Parathyroid adenoma (tissue), 2 donors: ENCODE results near the gene CASD1.
A peak's percentile ranks its signal among the peaks of the same experiment; 100 is the strongest.

Experiments used
- H2AFZ ChIP-seq: fragments of 300-600 bp; sonication (generic); one replicate; pipeline ENCODE4 v1.7.0; 2017; ENCODE audit warnings: antibody characterized with exemption, mild to moderate bottlenecking
- H3K27ac ChIP-seq: fragments of 300-600 bp; sonication (generic); one replicate; pipeline ENCODE4 v1.7.0; 2017
- H3K27me3 ChIP-seq: fragments of 300-600 bp; sonication (generic); one replicate; pipeline ENCODE4 v1.7.0; 2017; ENCODE audit warnings: low read length; ENCODE audit not compliant: control insufficient read depth, insufficient read depth
- H3K36me3 ChIP-seq: fragments of 300-600 bp; sonication (generic); one replicate; pipeline ENCODE4 v1.7.0; 2017; ENCODE audit warnings: low read length; ENCODE audit not compliant: control insufficient read depth, insufficient read depth
- H3K4me1 ChIP-seq: fragments of 300-600 bp; sonication (generic); one replicate; pipeline ENCODE4 v1.7.0; 2017; ENCODE audit warnings: control low read depth
- H3K4me2 ChIP-seq: fragments of 300-600 bp; sonication (generic); one replicate; pipeline ENCODE4 v1.7.0; 2017; ENCODE audit warnings: low read length
- H3K4me3 ChIP-seq: fragments of 300-600 bp; sonication (generic); one replicate; pipeline ENCODE4 v1.7.0; 2017; ENCODE audit warnings: low read depth, low read length
- H3K79me2 ChIP-seq: fragments of 300-600 bp; sonication (generic); one replicate; pipeline ENCODE4 v1.7.0; 2017; ENCODE audit warnings: control low read depth
- H3K9ac ChIP-seq: fragments of 300-600 bp; sonication (generic); one replicate; pipeline ENCODE4 v1.7.0; 2017; ENCODE audit warnings: mild to moderate bottlenecking
- H3K9me3 ChIP-seq: fragments of 300-600 bp; sonication (generic); one replicate; pipeline ENCODE4 v1.7.0; 2017; ENCODE audit warnings: low read length; ENCODE audit not compliant: control insufficient read depth
- CTCF ChIP-seq: fragments of 300-600 bp; sonication (generic); IDR thresholded peaks from one replicate; pipeline ENCODE4 v1.7.0; 2017; ENCODE audit warnings: antibody characterized with exemption, mild to moderate bottlenecking
- donor health status: primary hyperparathyroidism.

Gene CASD1

DNA sequence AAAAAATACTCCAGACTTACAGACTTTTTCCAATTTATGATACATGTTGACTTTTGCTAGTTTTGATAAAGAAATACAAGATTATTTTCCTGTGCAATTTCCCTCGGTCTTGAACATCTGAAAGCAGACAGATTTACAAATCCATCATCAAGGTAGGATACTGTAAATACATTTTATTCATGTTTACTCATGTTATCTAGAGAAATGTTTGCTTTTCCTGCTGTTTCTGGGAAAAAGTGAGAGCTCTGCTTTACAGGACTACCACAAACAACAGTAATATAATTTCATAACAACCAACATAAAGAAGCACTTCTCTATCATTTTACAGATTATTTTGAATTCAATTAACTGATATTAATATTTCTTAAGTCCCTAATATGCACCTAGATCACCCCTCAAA lies 31.7 kb upstream of the CASD1 start:
- no peaks in the 10 kb centered on the region for H3K9me3 ChIP-seq

DNA sequence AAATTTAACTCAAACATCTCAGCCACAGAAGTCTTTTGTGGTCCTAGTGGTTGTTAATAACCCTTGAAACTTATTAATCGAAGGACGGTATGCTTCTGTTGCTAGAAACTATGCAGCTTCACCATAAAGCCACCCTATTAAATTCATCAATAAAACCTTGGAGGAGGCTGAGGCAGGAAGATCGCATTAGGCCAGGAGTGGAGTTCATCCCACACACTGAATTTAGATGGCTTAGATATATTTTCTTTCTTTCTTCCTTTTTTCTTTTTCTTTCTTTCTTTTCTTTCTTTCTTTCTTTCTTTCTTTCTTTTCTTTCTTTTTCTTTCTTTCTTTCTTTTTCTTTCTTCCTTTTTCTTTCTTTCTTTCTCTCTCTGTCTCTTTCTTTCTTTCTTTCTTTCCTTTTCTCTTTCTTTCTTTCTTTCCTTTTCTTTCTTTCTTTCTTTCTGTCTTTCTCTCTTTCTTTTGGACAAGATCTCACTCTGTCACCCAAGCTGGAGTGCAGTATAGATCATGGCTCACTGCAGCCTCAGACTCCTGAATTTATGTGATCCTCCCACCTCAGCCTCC lies 30.9 kb upstream of the CASD1 start:
- Histone ChIP-seq H3K9me3 (no peaks in the 10 kb centered on the region), H3K27me3 (no peaks in the 10 kb centered on the region), H3K27ac (no peak overlapping the region), H3K9ac (no peak overlapping the region), H2AFZ (no peak overlapping the region), H3K79me2 (no peaks in the 10 kb centered on the region), H3K4me1 (no peaks in the 10 kb centered on the region), H3K36me3 (no peaks in the 10 kb centered on the region), H3K4me3 (no peak overlapping the region), H3K4me2 (no peak overlapping the region)
- no peak for TF ChIP-seq CTCF

More for the DNA sequence above, 31.7 kb upstream of the CASD1 start:
- no peak for TF ChIP-seq CTCF
- Histone ChIP-seq H3K9ac (no peak overlapping the region), H3K4me1 (no peaks in the 10 kb centered on the region), H3K4me3 (no peak overlapping the region), H3K27me3 (no peaks in the 10 kb centered on the region), H2AFZ (no peak overlapping the region), H3K27ac (no peak overlapping the region), H3K4me2 (no peak overlapping the region), H3K79me2 (no peaks in the 10 kb centered on the region), H3K36me3 (no peaks in the 10 kb centered on the region)

- no peak overlapping the region for H3K9ac ChIP-seq
- H3K27ac ChIP-seq = no peak overlapping the region
- H3K4me1 ChIP-seq = no peaks in the 10 kb centered on the region
- H3K4me3 ChIP-seq = no peak overlapping the region
- H3K9me3 ChIP-seq = no peaks in the 10 kb centered on the region
- H3K36me3 ChIP-seq = no peaks in the 10 kb centered on the region
- no peaks in the 10 kb centered on the region for H3K27me3 ChIP-seq
- H3K79me2 ChIP-seq = no peaks in the 10 kb centered on the region
- TF ChIP-seq CTCF = no peak
- no peak overlapping the region for H3K4me2 ChIP-seq
- no peak overlapping the region for H2AFZ ChIP-seq
Observed at GRCh38 chr7:94481279-94481678, 28.3 kb upstream of the CASD1 start.

GRCh38 chr7:94482796-94483195 lies 26.8 kb upstream of the CASD1 start:
- H3K4me1 ChIP-seq = no peaks in the 10 kb centered on the region
- H2AFZ ChIP-seq = no peak overlapping the region
- H3K4me3 ChIP-seq = no peak overlapping the region
- no peak overlapping the region for H3K27ac ChIP-seq
- H3K27me3 ChIP-seq = no peaks in the 10 kb centered on the region
- no peaks in the 10 kb centered on the region for H3K9me3 ChIP-seq
- no peak for TF ChIP-seq CTCF
- no peaks in the 10 kb centered on the region for H3K36me3 ChIP-seq
- H3K9ac ChIP-seq = no peak overlapping the region
- no peak overlapping the region for H3K4me2 ChIP-seq
- no peaks in the 10 kb centered on the region for H3K79me2 ChIP-seq

DNA sequence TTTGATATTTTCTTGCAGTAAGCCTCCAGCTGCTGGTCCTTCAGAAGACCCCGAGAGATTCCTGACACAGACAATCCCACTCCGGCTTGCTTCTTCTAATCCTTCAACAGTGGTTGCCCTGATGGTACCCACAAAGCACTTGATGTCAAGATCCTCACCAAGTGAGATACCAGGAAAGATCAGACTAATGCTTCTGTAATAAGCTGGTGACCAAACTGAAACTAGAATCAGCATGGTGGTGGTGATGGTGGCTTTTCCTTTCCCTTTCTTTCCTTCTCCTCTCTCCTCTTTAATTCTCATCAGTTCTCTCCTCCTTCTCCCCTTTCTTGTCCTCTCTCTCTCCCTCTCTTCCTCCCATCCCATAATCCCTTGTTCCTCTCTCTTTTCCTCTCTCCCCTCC lies 25.8 kb upstream of the CASD1 start:
- Histone ChIP-seq H3K9ac (no peak overlapping the region), H3K79me2 (no peaks in the 10 kb centered on the region), H2AFZ (peak overlapping the region; percentile 2), H3K27ac (no peak overlapping the region), H3K4me3 (no peak overlapping the region), H3K27me3 (no peaks in the 10 kb centered on the region), H3K4me1 (no peaks in the 10 kb centered on the region), H3K36me3 (no peaks in the 10 kb centered on the region), H3K9me3 (no peaks in the 10 kb centered on the region), H3K4me2 (no peak overlapping the region)
- no peak for TF ChIP-seq CTCF
